ENCODE data around the gene EVI2A.

Gene EVI2A

GRCh38 chr17:31310260-31310659 is 11.2 kb downstream of the EVI2A start:
- H3K36me3 ChIP-seq = no peaks in the 10 kb centered on the region
- H3K27me3 ChIP-seq = no peaks in the 10 kb centered on the region
- no peaks in the 10 kb centered on the region for H3K4me1 ChIP-seq
- H3K4me3 ChIP-seq (ENCODE audit: low read depth, low read length) = no peak overlapping the region
- no peak for DNase-seq
- H3K9me3 ChIP-seq = no peaks in the 10 kb centered on the region
- no peak for TF ChIP-seq CTCF (IDR thresholded peaks at IDR 0.05; ENCODE audit: low read depth, low read length)

- no peak for TF ChIP-seq CTCF (IDR thresholded peaks at IDR 0.05; ENCODE audit: low read depth, low read length)
- no peaks in the 10 kb centered on the region for H3K4me1 ChIP-seq
- H3K36me3 ChIP-seq = no peaks in the 10 kb centered on the region
- no peak overlapping the region for H3K4me3 ChIP-seq (ENCODE audit: low read depth, low read length)
- H3K27me3 ChIP-seq = no peaks in the 10 kb centered on the region
- no peaks in the 10 kb centered on the region for H3K9me3 ChIP-seq
- no peak for DNase-seq
Observed at GRCh38 chr17:31309556-31309955, 11.9 kb downstream of the EVI2A start.

GRCh38 chr17:31308372-31309334 is 12.8 kb downstream of the EVI2A start:
- Histone ChIP-seq H3K4me1 (no peaks in the 10 kb centered on the region), H3K36me3 (no peaks in the 10 kb centered on the region), H3K9me3 (no peaks in the 10 kb centered on the region), H3K4me3 (ENCODE audit: low read depth, low read length) (no peak overlapping the region), H3K27me3 (no peaks in the 10 kb centered on the region)
- no peak for TF ChIP-seq CTCF (IDR thresholded peaks at IDR 0.05; ENCODE audit: low read depth, low read length)
- no peak for DNase-seq

- Histone ChIP-seq H3K4me1 (no peaks in the 10 kb centered on the region), H3K27me3 (no peaks in the 10 kb centered on the region), H3K36me3 (no peaks in the 10 kb centered on the region), H3K9me3 (no peaks in the 10 kb centered on the region), H3K4me3 (ENCODE audit: low read depth, low read length) (no peak overlapping the region)
- DNase-seq = no peak
- TF ChIP-seq CTCF (IDR thresholded peaks at IDR 0.05; ENCODE audit: low read depth, low read length) = no peak
Observed at GRCh38 chr17:31307640-31308039, 13.8 kb downstream of the EVI2A start.

- no peak for DNase-seq
- Histone ChIP-seq H3K27me3 (no peaks in the 10 kb centered on the region), H3K4me3 (ENCODE audit: low read depth, low read length) (no peak overlapping the region), H3K36me3 (no peaks in the 10 kb centered on the region), H3K9me3 (no peaks in the 10 kb centered on the region), H3K4me1 (no peaks in the 10 kb centered on the region)
- TF ChIP-seq CTCF (IDR thresholded peaks at IDR 0.05; ENCODE audit: low read depth, low read length) = no peak
Observed at GRCh38 chr17:31299624-31300023, 21.8 kb downstream of the EVI2A start.

GRCh38 chr17:31297090-31297489 is 24.3 kb downstream of the EVI2A start, which contains the start of gene OMG:
TSS of gene OMG (minus strand) at chr17:31297239. CDS start at chr17:31296331, 908 bp downstream.
- TF ChIP-seq CTCF (IDR thresholded peaks at IDR 0.05; ENCODE audit: low read depth, low read length) = no peak
- H3K4me1 ChIP-seq = no peaks in the 10 kb centered on the region
- no peak for DNase-seq
- no peaks in the 10 kb centered on the region for H3K9me3 ChIP-seq
- H3K4me3 ChIP-seq (ENCODE audit: low read depth, low read length) = no peak within 1 kb of the TSS
- H3K27me3 ChIP-seq = no peaks in the 10 kb centered on the region
- no peaks in the 10 kb centered on the region for H3K36me3 ChIP-seq

Measured in BE2C (cell line).